Daoy (cell line): ENCODE data around the gene CCDC90B. TPM values are rescaled to one million over a fixed set of nuclear protein-coding genes. Genes with fewer than 3 reads are reported as not detected.

Source experiments
- DNase-seq: peaks from one replicate; pipeline ENCODE4 v3.0.0-alpha.2; 2015; ENCODE audit warnings: low read depth
- total RNA-seq: library from RNA; depleted of rRNA; stranded (reverse); fragments of >200 nt; shearing (Covaris generic); gene quantifications from 2 replicates; pipeline ENCODE4 v1.2.3, GENCODE V29; 2014; rRNA removed

Gene CCDC90B
- total RNA-seq, 1 experiment from 2014 or later, result 52.5 TPM

DNA sequence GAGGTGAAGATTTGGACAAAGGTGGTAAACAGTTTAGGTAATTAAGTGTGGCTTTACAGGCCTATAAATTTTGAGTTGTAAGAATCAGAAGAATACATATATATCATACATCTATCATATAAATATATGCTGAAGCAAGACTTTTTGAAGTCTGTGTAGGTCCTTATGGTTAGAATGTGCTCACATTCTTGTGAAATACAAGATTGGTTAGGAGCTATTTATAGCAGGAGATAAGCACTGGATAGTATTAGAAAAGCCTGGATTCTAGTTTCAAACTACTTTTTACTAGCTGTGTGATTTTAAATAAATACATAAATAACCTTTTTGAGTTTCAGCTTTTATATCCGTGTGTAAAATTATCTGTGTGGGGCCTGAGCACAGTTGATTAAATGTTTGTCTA is 50.3 kb downstream of the CCDC90B start:
- DNase-seq, result no peak

- no peak for DNase-seq
Measured at GRCh38 chr11:83223457-83223856, 62.7 kb downstream of the CCDC90B start.

- peak; percentile 12 for DNase-seq
Measured at GRCh38 chr11:83222499-83222898, 63.7 kb downstream of the CCDC90B start.

DNA sequence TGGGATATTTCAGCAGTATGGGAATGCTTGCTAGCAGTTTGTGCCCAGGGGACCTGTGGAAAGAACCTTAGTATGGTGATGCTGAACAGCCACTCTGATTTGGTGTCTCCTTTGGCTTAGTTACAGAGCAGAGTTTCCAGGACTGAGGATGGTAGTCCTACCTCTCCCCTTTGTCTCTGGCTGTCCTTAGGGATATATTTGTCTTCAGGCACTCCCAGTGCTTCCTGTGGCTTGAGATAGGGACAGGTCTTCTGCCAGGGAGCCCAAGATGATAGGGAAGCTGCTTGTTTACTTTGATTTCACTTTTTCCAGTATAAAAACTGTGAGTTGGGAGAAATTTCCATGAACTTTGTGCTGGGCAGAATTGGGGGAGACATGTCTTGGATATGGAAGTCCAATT is 64.5 kb downstream of the CCDC90B start:
- DNase-seq, result no peak

- peak; percentile 82 for DNase-seq
Measured at GRCh38 chr11:83220260-83220659, 65.9 kb downstream of the CCDC90B start.

DNA sequence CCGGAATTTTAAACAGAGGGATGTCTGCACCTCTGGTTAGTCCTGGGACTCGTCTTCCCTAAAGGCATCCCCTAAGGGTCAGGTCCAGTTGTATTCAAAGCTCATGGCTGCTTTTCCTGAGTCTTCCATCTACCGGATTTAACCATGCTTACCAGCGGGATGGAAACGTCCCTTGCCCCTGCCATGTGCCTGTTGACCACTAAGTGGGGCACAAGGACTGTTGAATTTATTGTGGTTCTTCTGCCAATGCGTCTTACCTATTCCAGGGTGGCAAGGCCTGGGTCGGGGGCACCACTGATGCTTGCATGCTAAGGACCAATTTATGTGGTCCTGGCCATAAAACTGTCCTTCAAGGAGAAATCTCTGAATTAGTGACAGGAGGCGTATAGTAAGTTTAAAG is 67.1 kb downstream of the CCDC90B start:
- peak; percentile 6 for DNase-seq

Other genes with a start within 250 kb of the CCDC90B start
- gene RAB30, start 214.5 kb downstream of the CCDC90B start, total RNA-seq, result 10.3 and 11.9 TPM in 2 replicates
- 33.0 and 35.3 TPM in 2 replicates for gene PCF11, start 129.2 kb downstream of the CCDC90B start, total RNA-seq
- gene ANKRD42, start 92.7 kb downstream of the CCDC90B start, total RNA-seq, result 6.7 and 7.1 TPM in 2 replicates